HepG2 (cell line): ENCODE measurements around the gene LRRC73. TPM values are rescaled to one million over a fixed set of nuclear protein-coding genes. Genes with fewer than 3 reads are reported as not detected.

Experiments
- AKAP8 ChIP-seq: sonication (generic); formaldehyde crosslinking; IDR thresholded peaks from 2 replicates; pipeline ENCODE4 v1.5.1; 2020; ENCODE audit warnings: mild to moderate bottlenecking, missing genetic modification reagents
- CAMTA2 ChIP-seq: sonication (generic); formaldehyde crosslinking; IDR thresholded peaks from 2 replicates; pipeline ENCODE4 v1.4.0; 2020; ENCODE audit warnings: mild to moderate bottlenecking, missing genetic modification reagents, borderline replicate concordance
- CREB3 ChIP-seq: sonication (generic); formaldehyde crosslinking; IDR thresholded peaks from 2 replicates; pipeline ENCODE4 v1.5.0; 2020; ENCODE audit warnings: missing genetic modification reagents
- ERF ChIP-seq: IDR thresholded peaks from 2 replicates; pipeline ENCODE4 v1.6.1; 2018; ENCODE audit warnings: missing biosample characterization, missing genetic modification reagents
- GLMP ChIP-seq: sonication (generic); formaldehyde crosslinking; IDR thresholded peaks from 2 replicates; pipeline ENCODE4 v1.9.0; 2021; ENCODE audit warnings: missing genetic modification reagents, mild to moderate bottlenecking, borderline replicate concordance
- HMGA1 ChIP-seq: sonication (generic); formaldehyde crosslinking; conservative IDR thresholded peaks from 2 replicates; pipeline ENCODE4 v1.4.0; 2020; ENCODE audit warnings: missing genetic modification reagents
- IRF2 ChIP-seq: IDR thresholded peaks from 2 replicates; pipeline ENCODE4 v1.6.1; 2018; ENCODE audit warnings: missing genetic modification reagents, missing compliant biosample characterization
- IRX3 ChIP-seq: sonication (generic); formaldehyde crosslinking; IDR thresholded peaks from 2 replicates; pipeline ENCODE4 v1.8.1; 2023; ENCODE audit warnings: mild to moderate bottlenecking, low read depth, missing genetic modification reagents, borderline replicate concordance
- KLF13 ChIP-seq: sonication (generic); formaldehyde crosslinking; IDR thresholded peaks from 2 replicates; pipeline ENCODE4 v1.4.0; 2020; ENCODE audit warnings: mild to moderate bottlenecking, missing genetic modification reagents
- KLF6 ChIP-seq: IDR thresholded peaks from 2 replicates; pipeline ENCODE4 v1.8.0; 2016; ENCODE audit warnings: missing biosample characterization, missing genetic modification reagents
- MIER3 ChIP-seq: IDR thresholded peaks from 2 replicates; pipeline ENCODE4 v1.6.1; 2016; ENCODE audit warnings: missing compliant biosample characterization, borderline replicate concordance
- NR3C1 ChIP-seq: sonication (generic); formaldehyde crosslinking; IDR thresholded peaks from 2 replicates; pipeline ENCODE4 v1.4.0; 2020; ENCODE audit warnings: missing genetic modification reagents
- PHB2 ChIP-seq: fragments of 450-650 bp; IDR thresholded peaks from 2 replicates; pipeline ENCODE4 v1.6.1; 2018; ENCODE audit not compliant: partially characterized antibody
- RXRB ChIP-seq: IDR thresholded peaks from 2 replicates; pipeline ENCODE4 v1.6.1; 2016; ENCODE audit warnings: borderline replicate concordance, missing genetic modification reagents, missing compliant biosample characterization
- SKIL ChIP-seq: sonication (generic); formaldehyde crosslinking; IDR thresholded peaks from 2 replicates; pipeline ENCODE4 v1.8.0; 2022; ENCODE audit warnings: missing genetic modification reagents, mild to moderate bottlenecking, moderate library complexity, borderline replicate concordance
- USF2 ChIP-seq, 2 experiments: sonication (generic) in 1 of 2; formaldehyde crosslinking in 1 of 2; IDR thresholded peaks; 2 replicates each; pipeline versions ENCODE4 v1.5.1 to v1.6.1; 2011 to 2020; ENCODE audit warnings: borderline replicate concordance in 1 of 2, low read depth in 1 of 2, low read length in 1 of 2, mild to moderate bottlenecking in 1 of 2, missing genetic modification reagents in 1 of 2, moderate library complexity in 1 of 2
- ZBTB20 ChIP-seq: sonication (generic); formaldehyde crosslinking; IDR thresholded peaks from 2 replicates; pipeline ENCODE4 v1.8.1; 2023; ENCODE audit warnings: missing genetic modification reagents, low read depth, mild to moderate bottlenecking, borderline replicate concordance
- ZBTB7B ChIP-seq: sonication (generic); formaldehyde crosslinking; IDR thresholded peaks from 2 replicates; pipeline ENCODE4 v1.4.0; 2020; ENCODE audit warnings: missing genetic modification reagents
- ZFP36L1 ChIP-seq: sonication (generic); formaldehyde crosslinking; IDR thresholded peaks from 2 replicates; pipeline ENCODE4 v1.8.0; 2022; ENCODE audit warnings: mild to moderate bottlenecking, missing genetic modification reagents, moderate library complexity
- ZNF317 ChIP-seq: sonication (generic); formaldehyde crosslinking; IDR thresholded peaks from 2 replicates; pipeline ENCODE4 v1.5.0; 2020; ENCODE audit warnings: mild to moderate bottlenecking, missing genetic modification reagents
- ZNF354B ChIP-seq: sonication (generic); formaldehyde crosslinking; IDR thresholded peaks from 2 replicates; pipeline ENCODE4 v1.8.0; 2022; ENCODE audit warnings: mild to moderate bottlenecking, missing genetic modification reagents
- ZNF569 ChIP-seq: sonication (generic); formaldehyde crosslinking; IDR thresholded peaks from 2 replicates; pipeline ENCODE4 v1.5.0; 2020; ENCODE audit warnings: mild to moderate bottlenecking, missing genetic modification reagents, moderate library complexity, borderline replicate concordance
- ZNF678 ChIP-seq: sonication (generic); formaldehyde crosslinking; IDR thresholded peaks from 2 replicates; pipeline ENCODE4 v1.4.0; 2020; ENCODE audit warnings: mild to moderate bottlenecking, missing genetic modification reagents
- ZNF7 ChIP-seq: IDR thresholded peaks from 2 replicates; pipeline ENCODE4 v1.6.1; 2016; ENCODE audit warnings: missing biosample characterization, missing genetic modification reagents
- ZNF768 ChIP-seq: sonication (generic); formaldehyde crosslinking; IDR thresholded peaks from 2 replicates; pipeline ENCODE4 v1.4.0; 2020; ENCODE audit warnings: missing genetic modification reagents
- polyA plus RNA-seq, 8 experiments: library from polyadenylated mRNA; depleted of rRNA in 3 of 8; stranded (reverse) in 7 of 8; unstranded in 1 of 8; fragments of >200 nt; fragmentation: Illumina TruSeq in 4 of 8; extraction: Trizol in 4 of 8; gene quantifications; 2 replicates each; pipeline versions ENCODE4 v1.2.1 to v1.2.3, GENCODE V29; 2011 to 2016; ENCODE audit warnings: low read depth in 4 of 8, missing spikeins in 1 of 8, mixed read lengths in 1 of 8; ENCODE audit not compliant: insufficient read depth in 1 of 8
- total RNA-seq, 5 experiments: library from RNA; depleted of rRNA; stranded (reverse); fragments of >200 nt; fragmentation: Illumina TruSeq; extraction: Trizol; gene quantifications; 2 replicates each; pipeline ENCODE4 v1.2.3, GENCODE V29; 2016; ENCODE audit warnings: low read depth in 1 of 5

Gene LRRC73
- total and polyA plus RNA-seq, 2 of the 13 experiments (the other 11 are each of a cell fraction or from before 2014, with no cell fraction given), result 0.11 to 0.12 TPM

GRCh38 chr6:43490523-43490939, 19.6 kb downstream of the LRRC73 start (continued):
- TF ChIP-seq ZNF569 (CRISPR knock-in tag), result no peak
- 0 out of 2 replicates have a peak, but pooled peaks have one; percentile 52 for TF ChIP-seq CREB3
- peak; percentile 79; the same call in 1 of the 2 replicates for TF ChIP-seq ERF
- TF ChIP-seq IRF2 (CRISPR knock-in tag), result no peak
- no peak for TF ChIP-seq ZNF7 (CRISPR knock-in tag)
- no peak for TF ChIP-seq ZNF678 (CRISPR knock-in tag)
- no peak for TF ChIP-seq USF2 (IDR thresholded peaks at IDR 0.05; ENCODE audit: low read depth, low read length)
- TF ChIP-seq USF2 (CRISPR knock-in tag; IDR thresholded peaks at IDR 0.05; ENCODE audit: borderline replicate concordance), result no peak
- TF ChIP-seq ZBTB7B (CRISPR knock-in tag), result no peak; the same call in 1 of the 2 replicates
- TF ChIP-seq AKAP8 (CRISPR knock-in tag), result no peak
- TF ChIP-seq SKIL (CRISPR knock-in tag), result no peak
- TF ChIP-seq ZNF317 (CRISPR knock-in tag), result no peak
- TF ChIP-seq GLMP (CRISPR knock-in tag), result no peak
- TF ChIP-seq PHB2, result no peak
- TF ChIP-seq NR3C1 (CRISPR knock-in tag), result no peak
- TF ChIP-seq RXRB, result peak; percentile 89
- TF ChIP-seq ZNF354B, result no peak
- no peak for TF ChIP-seq KLF6 (CRISPR knock-in tag)
- no peak for TF ChIP-seq IRX3 (CRISPR knock-in tag)
- TF ChIP-seq ZFP36L1 (CRISPR knock-in tag), result 0 out of 2 replicates have a peak, but pooled peaks have one; percentile 32
- no peak for TF ChIP-seq ZNF768 (CRISPR knock-in tag)
- TF ChIP-seq MIER3 (CRISPR knock-in tag), result peak; percentile 69; the same call in 1 of the 2 replicates
- no peak for TF ChIP-seq HMGA1
- TF ChIP-seq KLF13 (CRISPR knock-in tag), result no peak
- TF ChIP-seq ZBTB20 (CRISPR knock-in tag), result no peak
- no peak for TF ChIP-seq CAMTA2
